Head of caudate nucleus (tissue), 42 donors: Measurements from ENCODE around the gene CLEC17A.
"Not testable (repeated sequence)": the region's sequence is repeated elsewhere in the genome, so short reads cannot be mapped to it uniquely, and the experiment has no call there.

Source experiments
- DNase-seq, 42 donors: peaks; one replicate each; pipeline versions ENCODE4 v3.0.0 to v3.0.0-alpha.2; 2020 to 2021; ENCODE audit warnings: mixed read lengths in 7 of 42
- intact Hi-C: fragments of 100-400 bp; cut with DNase I; formaldehyde crosslinking; loops from one replicate; pipeline ENCODE4 v1.15.0; 2022

The CLEC17A gene

GRCh38 chr19:14582894-14583340, at the start of gene CLEC17A:
Gene CLEC17A (plus strand): TSS chr19:14583084. CDS start chr19:14583161, 77 bp downstream.
- intact Hi-C loops = no loop called here
- DNase-seq = no peak

DNA sequence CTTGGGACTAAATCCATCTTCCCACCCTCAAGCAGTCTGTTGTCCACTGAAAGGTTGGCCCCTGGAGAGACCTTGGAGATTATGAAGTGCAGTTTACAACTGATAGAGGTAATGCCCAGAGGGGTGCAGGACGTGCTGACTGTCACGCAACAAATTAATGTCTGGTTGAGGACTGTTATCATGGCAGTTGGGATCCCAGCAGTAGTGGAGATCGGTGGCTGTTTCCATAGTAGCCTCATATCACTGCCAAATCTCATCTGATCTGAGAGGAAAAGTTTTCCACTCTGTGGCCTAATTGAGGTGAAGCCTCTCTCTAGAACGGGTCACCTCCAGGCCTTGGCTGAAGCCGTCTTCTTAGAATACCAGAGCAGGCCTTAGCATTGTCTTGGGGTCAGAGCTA, 49.4 kb upstream of the CLEC17A start:
- intact Hi-C loops = no loop called here
- no peak for DNase-seq

DNA sequence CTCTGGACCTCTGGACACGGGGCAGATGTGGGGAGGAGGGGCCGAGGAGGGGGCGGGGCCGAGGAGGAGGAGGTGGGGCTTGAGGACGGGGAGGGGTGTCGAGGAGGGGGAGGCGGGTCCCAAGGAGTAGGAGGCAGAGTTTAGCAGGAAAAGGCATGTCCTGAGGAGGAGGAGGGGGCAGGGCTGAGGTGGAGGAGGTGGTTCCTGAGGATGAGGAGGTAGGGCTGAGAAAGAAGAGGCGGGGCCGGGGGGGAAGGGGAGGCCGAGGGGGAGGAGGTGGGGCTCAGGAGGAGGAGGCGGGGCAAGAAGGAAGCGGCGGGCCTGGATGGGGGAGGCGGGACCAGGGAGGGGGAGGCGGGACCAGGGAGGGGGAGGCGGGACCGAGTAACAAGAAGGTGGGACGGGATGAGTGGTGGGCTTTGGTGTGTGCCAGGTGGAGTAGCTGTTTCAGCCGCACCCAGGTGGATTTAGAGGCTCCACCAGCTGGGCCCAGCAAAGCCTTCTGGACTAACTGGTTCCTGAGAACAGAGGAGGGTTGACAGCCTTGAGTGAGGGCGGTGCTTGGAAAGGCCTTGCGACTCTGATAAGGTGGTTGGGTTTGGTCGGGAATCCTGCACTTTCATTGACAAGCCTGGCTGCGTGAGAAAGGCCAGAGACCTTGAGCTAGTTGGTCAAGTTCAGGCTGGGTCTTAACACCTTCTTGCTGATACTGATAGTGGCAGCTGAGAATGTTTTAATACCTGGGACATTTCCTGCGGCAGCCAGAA, 45.8 kb upstream of the CLEC17A start:
- intact Hi-C loops = no loop called here
- DNase-seq = peak in 9 of 42 donors; percentile 28 to 72 (median 44)

GRCh38 chr19:14540741-14541525, 42.0 kb upstream of the CLEC17A start:
- no peak for DNase-seq
- intact Hi-C loops = no loop called here

GRCh38 chr19:14541979-14542378, 40.9 kb upstream of the CLEC17A start:
- intact Hi-C loops, DNase-seq: not testable (repeated sequence)

DNA sequence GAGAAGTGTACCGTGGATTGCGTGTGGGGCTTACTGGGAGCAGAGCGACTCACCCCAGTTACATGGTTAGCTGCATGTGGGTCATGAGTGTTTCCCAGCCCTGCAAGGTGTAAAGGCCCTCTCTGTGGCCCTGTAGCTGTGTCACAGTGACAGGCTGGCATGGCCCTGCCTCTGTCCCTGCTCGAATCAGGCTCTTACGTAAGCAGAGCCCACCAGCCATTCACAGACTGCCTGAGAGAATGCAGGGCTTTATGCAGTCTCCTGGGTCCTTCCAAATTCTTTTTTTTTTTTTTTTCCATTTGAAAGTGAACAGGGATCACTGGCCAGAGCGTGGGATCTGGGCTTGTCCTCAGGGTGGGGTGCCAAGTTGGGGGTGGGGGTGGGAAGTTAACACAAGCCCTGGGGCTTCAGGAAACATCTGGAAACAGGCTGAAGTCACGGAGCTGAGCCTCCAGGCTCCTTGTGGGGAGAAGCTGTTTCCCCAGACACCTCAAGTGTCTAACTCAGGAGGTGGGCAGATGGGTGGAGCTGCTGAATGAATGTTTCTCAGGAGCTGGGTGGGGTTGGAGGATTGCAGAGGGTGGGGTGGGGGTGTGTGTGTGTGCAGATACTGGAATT, 40.1 kb upstream of the CLEC17A start:
- intact Hi-C loops = no loop called here
- DNase-seq = peak in 28 of 42 donors; percentile 27 to 92 (median 51)

DNA sequence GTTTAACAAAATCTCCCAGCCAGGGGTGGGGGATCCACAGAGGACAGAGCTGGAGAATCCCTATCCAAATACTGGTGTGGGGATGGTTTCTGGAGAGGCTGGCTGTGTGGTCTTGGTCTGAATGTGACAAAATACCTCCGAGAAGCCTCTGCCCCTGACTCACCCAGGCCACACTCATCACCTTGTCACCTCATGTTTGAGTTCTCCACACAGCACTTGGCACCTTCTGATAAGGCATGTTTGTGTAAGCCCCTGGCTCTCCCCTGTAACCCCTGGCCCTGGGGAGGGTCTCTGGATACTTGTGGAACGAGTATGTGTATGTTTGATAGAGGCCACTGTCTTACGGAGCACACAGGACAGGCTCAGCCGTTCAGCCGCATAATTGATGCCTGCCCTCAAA, 38.8 kb upstream of the CLEC17A start:
- DNase-seq = no peak
- intact Hi-C loops = no loop called here

DNA sequence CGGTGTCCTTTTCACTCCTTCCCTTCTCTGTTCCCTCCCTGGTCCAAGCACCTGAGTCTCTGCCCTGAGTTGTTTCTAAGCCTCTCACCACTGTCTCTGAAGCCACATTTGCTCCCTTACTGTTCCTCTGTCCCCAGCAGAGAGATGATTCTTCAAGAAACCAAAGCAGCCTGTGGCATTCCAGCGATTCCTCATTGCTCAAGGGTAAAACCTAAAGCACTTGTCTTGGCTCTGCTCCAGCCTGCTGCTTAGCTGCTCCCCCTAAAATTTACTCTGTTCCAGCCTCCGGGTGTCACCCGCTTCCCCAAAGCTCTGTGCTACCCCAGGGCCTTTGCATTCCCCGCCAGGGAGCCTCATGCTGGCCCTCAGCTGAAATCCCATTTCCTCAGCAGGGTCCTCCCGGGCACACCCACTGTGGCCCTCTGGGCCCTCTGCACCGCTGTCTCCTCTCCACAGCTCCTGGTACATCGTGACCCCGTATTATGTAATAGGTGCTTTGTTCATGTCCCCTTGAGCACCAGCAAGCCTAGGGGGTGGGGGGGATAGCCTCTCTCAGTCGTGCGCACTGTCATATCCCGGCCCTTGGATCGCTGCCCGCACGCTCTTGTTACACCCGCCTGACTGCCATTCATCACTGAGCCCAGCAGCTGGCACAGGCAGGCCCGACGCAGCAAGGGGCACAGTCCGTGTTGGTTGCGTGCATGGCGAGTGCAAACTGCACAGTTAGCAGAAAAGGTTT, 37.7 kb upstream of the CLEC17A start:
- intact Hi-C loops = no loop called here
- peak; percentile 87 to 98 (median 94) for DNase-seq

DNA sequence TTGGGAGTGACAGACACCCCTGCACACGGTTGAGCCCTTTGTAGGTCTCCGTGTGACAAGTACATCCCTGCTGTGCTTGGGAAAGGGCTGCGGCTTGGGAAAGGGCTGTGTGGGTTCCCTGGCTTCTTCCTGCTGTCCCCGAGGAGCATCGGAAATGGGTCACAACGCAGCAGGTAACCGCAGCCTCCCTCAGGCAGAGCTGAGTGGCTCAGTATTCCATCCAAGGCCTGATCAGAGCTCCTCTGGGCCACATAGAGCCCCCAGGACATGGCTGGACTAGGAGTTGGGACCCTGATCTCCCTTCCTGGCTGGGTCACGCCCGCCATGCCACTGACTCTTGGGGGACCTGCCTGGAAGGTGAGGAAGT, 37.2 kb upstream of the CLEC17A start:
- intact Hi-C loops = no loop called here

DNA sequence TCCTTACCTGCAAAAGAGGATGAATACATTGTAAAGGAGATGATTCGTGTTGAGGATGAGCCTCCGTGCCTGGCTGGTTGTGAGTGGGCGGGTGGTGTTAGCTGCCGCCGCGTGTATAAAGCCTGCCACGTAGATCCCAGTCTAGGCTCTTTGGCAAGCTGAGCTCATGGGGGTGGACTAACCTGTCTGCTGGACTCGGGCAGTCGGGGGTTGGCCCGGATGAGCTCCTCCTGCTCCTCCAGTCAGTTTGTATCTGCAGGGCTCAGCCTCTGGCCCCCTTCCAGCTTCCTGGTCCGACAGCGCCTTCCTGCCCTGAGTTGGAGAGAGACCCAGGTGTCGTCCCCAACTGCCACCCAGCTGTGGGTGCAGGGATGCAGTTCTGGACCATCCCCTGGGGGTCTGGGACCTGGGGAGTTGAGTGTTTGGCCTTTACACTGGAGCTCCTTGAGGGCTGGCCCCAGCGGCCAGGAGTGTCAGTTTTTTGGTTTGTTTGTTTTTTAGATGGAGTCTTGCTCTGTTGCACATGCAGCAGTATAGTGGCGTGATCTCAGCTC, 32.6 kb upstream of the CLEC17A start:
- no peak for DNase-seq

More for the DNA sequence above, 37.2 kb upstream of the CLEC17A start:
- no peak for DNase-seq

DNA sequence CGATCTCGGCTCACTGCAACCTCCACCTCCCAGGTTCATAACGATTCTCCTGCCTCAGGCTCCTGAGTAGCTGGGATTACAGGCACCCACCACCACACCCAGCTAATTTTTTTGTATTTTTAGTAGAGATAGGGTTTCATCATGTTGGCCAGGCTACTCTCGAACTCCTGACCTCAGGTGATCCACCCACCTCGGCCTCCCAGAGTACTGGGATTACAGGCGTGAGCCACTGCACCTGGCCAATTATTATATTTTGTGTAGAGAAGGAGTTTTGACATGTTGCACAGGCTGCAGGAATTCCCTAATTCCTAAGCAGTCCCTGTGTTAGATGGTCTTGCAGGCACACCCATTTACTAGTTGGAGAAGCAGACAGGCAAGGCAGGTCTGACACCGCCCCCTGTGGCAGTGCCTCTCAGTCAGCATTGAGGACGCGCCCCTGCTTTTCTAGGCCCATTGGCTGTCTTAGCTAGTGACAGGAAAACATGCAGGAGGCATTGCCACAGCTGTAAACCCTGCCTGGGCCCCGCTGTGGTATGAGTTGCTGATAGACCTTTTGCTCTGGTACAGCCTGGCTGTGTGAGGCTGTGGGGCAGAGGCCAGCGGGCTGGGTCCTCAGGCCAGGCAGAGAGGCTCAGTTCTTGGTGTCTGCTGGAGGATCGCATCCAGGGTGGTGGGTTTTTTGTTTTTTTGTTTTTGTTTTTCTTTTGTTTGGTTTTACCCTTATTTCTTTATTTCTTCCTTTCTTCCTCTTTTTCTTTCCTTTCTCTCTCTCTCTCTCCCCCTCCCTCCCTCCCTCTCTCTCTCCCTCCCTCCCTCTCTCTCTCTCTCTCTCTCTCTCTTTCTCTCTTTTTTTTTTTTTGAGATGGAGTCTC, 31.5 kb upstream of the CLEC17A start:
- intact Hi-C loops = not testable (repeated sequence)
- DNase-seq = peak in 18 of 42 donors; percentile 32 to 78 (median 52)

More for the DNA sequence above, 32.6 kb upstream of the CLEC17A start:
- intact Hi-C loops = no loop called here

GRCh38 chr19:14552006-14552360, 30.9 kb upstream of the CLEC17A start:
- intact Hi-C loops = not testable (repeated sequence)

DNA sequence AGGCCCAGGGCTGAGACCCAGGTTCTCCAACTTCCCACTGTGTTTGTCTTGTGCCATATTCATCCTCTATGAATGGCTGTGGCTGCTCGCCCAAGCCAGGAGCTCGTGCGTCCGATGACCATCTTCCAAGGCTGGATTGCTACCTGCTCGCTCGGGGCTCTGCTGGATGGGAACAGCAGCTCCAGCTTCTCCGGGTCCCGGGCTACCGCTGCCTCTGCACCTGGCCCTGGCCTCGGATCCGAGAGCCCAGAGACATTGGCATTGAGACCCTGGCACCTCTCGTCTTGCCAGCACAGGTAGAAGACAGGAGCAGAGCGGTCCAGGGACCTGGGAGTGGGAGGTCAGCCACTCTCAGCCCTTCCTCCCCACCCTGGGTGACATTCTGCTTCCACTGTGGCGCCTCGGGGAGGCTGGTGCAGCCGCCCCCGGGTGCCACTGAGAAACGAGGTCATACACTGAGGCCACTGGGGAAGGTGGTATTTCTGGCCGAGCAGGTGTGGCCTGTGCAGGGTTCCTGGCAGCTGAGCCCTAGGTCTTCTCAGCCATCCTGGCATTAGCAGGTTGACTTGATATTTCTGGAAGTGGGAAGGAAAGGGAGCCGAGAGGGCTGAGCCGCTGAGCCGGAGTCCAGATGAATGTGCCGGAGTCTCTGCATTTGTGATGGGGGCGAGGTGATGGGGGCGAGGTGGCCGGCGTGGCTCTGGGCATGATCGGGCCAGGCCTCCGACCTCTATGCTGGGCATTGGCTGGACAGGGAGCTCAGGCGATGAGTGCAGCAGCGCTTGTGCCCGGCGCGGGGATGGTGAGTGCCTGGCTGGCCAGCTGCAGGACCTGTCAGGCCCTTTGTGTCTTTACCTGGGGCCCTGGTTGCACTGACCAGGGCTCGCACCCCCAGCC, 29.6 kb upstream of the CLEC17A start:
- intact Hi-C loops = no loop called here
- DNase-seq = no peak

More at GRCh38 chr19:14552006-14552360, 30.9 kb upstream of the CLEC17A start:
- not testable (repeated sequence) for DNase-seq

GRCh38 chr19:14553939-14554243, 29.0 kb upstream of the CLEC17A start:
- DNase-seq = no peak
- intact Hi-C loops = no loop called here

DNA sequence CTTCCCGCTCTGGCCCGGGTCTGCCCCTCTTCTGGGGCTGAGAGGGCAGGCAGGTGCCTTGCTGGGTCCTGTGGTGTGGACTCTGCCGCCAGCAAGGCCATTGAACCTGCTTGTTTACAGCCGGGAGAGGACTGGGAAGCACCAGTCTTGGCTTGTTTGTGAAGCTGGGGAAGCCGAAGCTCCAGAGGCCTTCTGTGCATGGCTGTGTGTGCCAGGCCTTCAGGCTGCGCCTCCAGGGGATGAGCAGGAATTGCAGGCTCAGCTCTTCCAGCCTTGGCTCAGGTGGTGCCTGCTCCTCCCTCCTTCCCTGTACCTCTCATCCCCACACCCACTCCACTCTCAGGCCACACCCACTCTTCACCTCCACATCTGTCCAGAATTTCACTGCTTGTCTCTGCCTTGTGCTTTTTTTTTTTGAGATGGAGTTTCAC, 28.5 kb upstream of the CLEC17A start:
- intact Hi-C loops = no loop called here
- peak in 14 of 42 donors; percentile 28 to 63 (median 44) for DNase-seq

- no peak for DNase-seq
- intact Hi-C loops = no loop called here
Observed at GRCh38 chr19:14555918-14556661, 26.8 kb upstream of the CLEC17A start.
